ENCODE results near the gene NAA10.

Gene NAA10

GRCh38 chrX:153901753-153902140, 33.1 kb downstream of the NAA10 start:
- TF ChIP-seq SIN3A (IDR thresholded peaks at IDR 0.05; ENCODE audit: borderline replicate concordance, insufficient read depth, low read length), result no peak
- no peak for TF ChIP-seq POLR2AphosphoS5 (IDR thresholded peaks at IDR 0.05; ENCODE audit: low read depth, low read length)

- no peak for TF ChIP-seq FOXP2 (optimal IDR thresholded peaks at IDR 0.05; ENCODE audit: borderline replicate concordance, extremely low read depth, extremely low read length, insufficient read depth)
- peak in 1 of 2 experiments; percentile 71; a peak in 1 of 4 replicates for TF ChIP-seq REST (IDR thresholded peaks at IDR 0.05; ENCODE audit: insufficient read depth in 1 of 2, low read depth in 2 of 2, low read length in 2 of 2)
Observed at GRCh38 chrX:153900831-153901752, 33.7 kb downstream of the NAA10 start.

- TF ChIP-seq REST (IDR thresholded peaks at IDR 0.05; ENCODE audit: insufficient read depth in 1 of 2, low read depth in 2 of 2, low read length in 2 of 2) (no peak), POLR2AphosphoS5 (IDR thresholded peaks at IDR 0.05; ENCODE audit: low read depth, low read length) (no peak), FOXP2 (optimal IDR thresholded peaks at IDR 0.05; ENCODE audit: borderline replicate concordance, extremely low read depth, extremely low read length, insufficient read depth) (no peak), TAF1 (IDR thresholded peaks at IDR 0.05; ENCODE audit: borderline replicate concordance, insufficient read depth, low read length) (no peak), SIN3A (IDR thresholded peaks at IDR 0.05; ENCODE audit: borderline replicate concordance, insufficient read depth, low read length) (no peak)
Observed at GRCh38 chrX:153897899-153898298, 36.9 kb downstream of the NAA10 start.

- TF ChIP-seq TAF1 (IDR thresholded peaks at IDR 0.05; ENCODE audit: borderline replicate concordance, insufficient read depth, low read length), result no peak
- TF ChIP-seq SIN3A (IDR thresholded peaks at IDR 0.05; ENCODE audit: borderline replicate concordance, insufficient read depth, low read length), result no peak
- no peak for TF ChIP-seq REST (IDR thresholded peaks at IDR 0.05; ENCODE audit: insufficient read depth in 1 of 2, low read depth in 2 of 2, low read length in 2 of 2)
- no peak for TF ChIP-seq FOXP2 (optimal IDR thresholded peaks at IDR 0.05; ENCODE audit: borderline replicate concordance, extremely low read depth, extremely low read length, insufficient read depth)
- no peak for TF ChIP-seq POLR2AphosphoS5 (IDR thresholded peaks at IDR 0.05; ENCODE audit: low read depth, low read length)
Observed at GRCh38 chrX:153889123-153889522, 45.7 kb downstream of the NAA10 start.

- TF ChIP-seq FOXP2 (optimal IDR thresholded peaks at IDR 0.05; ENCODE audit: borderline replicate concordance, extremely low read depth, extremely low read length, insufficient read depth) (no peak), SIN3A (IDR thresholded peaks at IDR 0.05; ENCODE audit: borderline replicate concordance, insufficient read depth, low read length) (no peak), REST (IDR thresholded peaks at IDR 0.05; ENCODE audit: insufficient read depth in 1 of 2, low read depth in 2 of 2, low read length in 2 of 2) (no peak), TAF1 (IDR thresholded peaks at IDR 0.05; ENCODE audit: borderline replicate concordance, insufficient read depth, low read length) (no peak), POLR2AphosphoS5 (IDR thresholded peaks at IDR 0.05; ENCODE audit: low read depth, low read length) (no peak)
Observed at GRCh38 chrX:153888344-153888743, 46.5 kb downstream of the NAA10 start.

All from PFSK-1 (cell line).